K562 (cell line): ENCODE results near the gene A2ML1. TPM values are rescaled to one million over a fixed set of nuclear protein-coding genes. Genes with fewer than 3 reads are reported as not detected.

ENCODE experiments used
- CBFA2T2 ChIP-seq: fragments of 450-650 bp; conservative IDR thresholded peaks from 2 replicates; pipeline ENCODE4 v1.6.1; 2017; ENCODE audit warnings: mild to moderate bottlenecking
- CBFA2T3 ChIP-seq: fragments of 450-650 bp; IDR thresholded peaks from 2 replicates; pipeline ENCODE4 v1.6.1; 2017
- CCNT2 ChIP-seq: IDR thresholded peaks from 2 replicates; pipeline ENCODE4 v1.6.1; 2011; ENCODE audit warnings: borderline replicate concordance, low read depth, mild to moderate bottlenecking, moderate library complexity, mixed read lengths, low read length; ENCODE audit not compliant: insufficient read length; ENCODE audit errors: extremely low read depth
- COPS2 ChIP-seq: fragments of 450-650 bp; conservative IDR thresholded peaks from 2 replicates; pipeline ENCODE4 v1.6.1; 2016; ENCODE audit warnings: mild to moderate bottlenecking, moderate library complexity
- DPF2 ChIP-seq: fragments of 450-650 bp; IDR thresholded peaks from 2 replicates; pipeline ENCODE4 v1.6.1; 2016
- ETV1 ChIP-seq: fragments of 450-650 bp; conservative IDR thresholded peaks from 2 replicates; pipeline ENCODE4 v1.6.1; 2016; ENCODE audit warnings: missing genetic modification characterization, control low read depth, low read depth, missing compliant biosample characterization
- KDM1A ChIP-seq, 2 experiments: fragments of 450-650 bp; IDR thresholded peaks; 2 replicates each; pipeline ENCODE4 v1.6.1; 2016; ENCODE audit warnings: mild to moderate bottlenecking in 2 of 2
- RFX7 ChIP-seq: fragments of 250-450 bp; sonication (Bioruptor Pico); IDR thresholded peaks from 2 replicates; pipeline ENCODE4 v1.5.1; 2021; ENCODE audit warnings: mild to moderate bottlenecking
- polyA plus RNA-seq, 8 experiments: library from polyadenylated mRNA; depleted of rRNA in 4 of 8; stranded (reverse) in 5 of 8; unstranded in 3 of 8; fragments of >200 nt; fragmentation: Nextera tagmentation in 2 of 8; fragmentation: Illumina TruSeq in 1 of 8; extraction: Ambion mirVana in 2 of 8; extraction: Trizol in 1 of 8; gene quantifications; 2 replicates each; pipeline versions ENCODE4 v1.2.1 to v1.2.3, GENCODE V29; 2011 to 2014; ENCODE audit warnings: inconsistent platforms in 1 of 8, missing spikeins in 1 of 8
- total RNA-seq, 7 experiments: library from RNA; depleted of rRNA in 6 of 7; stranded (reverse); fragments of >200 nt in 6 of 7; fragmentation: Illumina TruSeq in 2 of 7; extraction: Trizol in 2 of 7; gene quantifications; 2 replicates each; pipeline versions ENCODE4 v1.2.1 to v1.2.3, GENCODE V29; 2011 to 2021; ENCODE audit warnings: low replicate concordance in 1 of 7
- TF ChIP-seq, protein P1 (sequence below): fragments of 450-650 bp; IDR thresholded peaks from 2 replicates; pipeline ENCODE4 v1.6.1; 2016
- TF ChIP-seq, protein P2 (sequence below): fragments of 450-650 bp; formaldehyde crosslinking; IDR thresholded peaks from 2 replicates; pipeline ENCODE4 v1.4.0; 2020; ENCODE audit warnings: mild to moderate bottlenecking, moderate library complexity
- TF ChIP-seq, protein P3 (sequence below): fragments of 250-450 bp; sonication (Bioruptor Pico); IDR thresholded peaks from 2 replicates; pipeline ENCODE4 v1.8.0; 2021; ENCODE audit warnings: borderline replicate concordance, mild to moderate bottlenecking, moderate library complexity; ENCODE audit not compliant: poor library complexity, severe bottlenecking
- TF ChIP-seq, protein P4 (sequence below): fragments of 250-450 bp; sonication (Bioruptor Pico); IDR thresholded peaks from 2 replicates; pipeline ENCODE4 v1.5.0; 2021; ENCODE audit warnings: mild to moderate bottlenecking, moderate library complexity

A2ML1 gene
- total and polyA plus RNA-seq, 9 of the 15 experiments (the other 6 are each of a cell fraction or from before 2014, with no cell fraction given): 0.04 to 0.47 (median 0.13) TPM

GRCh38 chr12:8840938-8841633 lies 18.7 kb downstream of the A2ML1 start (continued):
- TF ChIP-seq, protein P1, sequence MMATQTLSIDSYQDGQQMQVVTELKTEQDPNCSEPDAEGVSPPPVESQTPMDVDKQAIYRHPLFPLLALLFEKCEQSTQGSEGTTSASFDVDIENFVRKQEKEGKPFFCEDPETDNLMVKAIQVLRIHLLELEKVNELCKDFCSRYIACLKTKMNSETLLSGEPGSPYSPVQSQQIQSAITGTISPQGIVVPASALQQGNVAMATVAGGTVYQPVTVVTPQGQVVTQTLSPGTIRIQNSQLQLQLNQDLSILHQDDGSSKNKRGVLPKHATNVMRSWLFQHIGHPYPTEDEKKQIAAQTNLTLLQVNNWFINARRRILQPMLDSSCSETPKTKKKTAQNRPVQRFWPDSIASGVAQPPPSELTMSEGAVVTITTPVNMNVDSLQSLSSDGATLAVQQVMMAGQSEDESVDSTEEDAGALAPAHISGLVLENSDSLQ: peak; percentile 63
- TF ChIP-seq, protein P2, sequence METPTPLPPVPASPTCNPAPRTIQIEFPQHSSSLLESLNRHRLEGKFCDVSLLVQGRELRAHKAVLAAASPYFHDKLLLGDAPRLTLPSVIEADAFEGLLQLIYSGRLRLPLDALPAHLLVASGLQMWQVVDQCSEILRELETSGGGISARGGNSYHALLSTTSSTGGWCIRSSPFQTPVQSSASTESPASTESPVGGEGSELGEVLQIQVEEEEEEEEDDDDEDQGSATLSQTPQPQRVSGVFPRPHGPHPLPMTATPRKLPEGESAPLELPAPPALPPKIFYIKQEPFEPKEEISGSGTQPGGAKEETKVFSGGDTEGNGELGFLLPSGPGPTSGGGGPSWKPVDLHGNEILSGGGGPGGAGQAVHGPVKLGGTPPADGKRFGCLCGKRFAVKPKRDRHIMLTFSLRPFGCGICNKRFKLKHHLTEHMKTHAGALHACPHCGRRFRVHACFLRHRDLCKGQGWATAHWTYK (CRISPR knock-in tag): no peak
- peak; percentile 69 for TF ChIP-seq DPF2
- TF ChIP-seq KDM1A (IDR thresholded peaks at IDR 0.05): 0 out of 4 replicates have a peak, but pooled peaks of 1 of the 2 experiments have one; percentile 10
- TF ChIP-seq, protein P3, sequence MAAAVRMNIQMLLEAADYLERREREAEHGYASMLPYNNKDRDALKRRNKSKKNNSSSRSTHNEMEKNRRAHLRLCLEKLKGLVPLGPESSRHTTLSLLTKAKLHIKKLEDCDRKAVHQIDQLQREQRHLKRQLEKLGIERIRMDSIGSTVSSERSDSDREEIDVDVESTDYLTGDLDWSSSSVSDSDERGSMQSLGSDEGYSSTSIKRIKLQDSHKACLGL (CRISPR knock-in tag): no peak
- TF ChIP-seq, protein P4, sequence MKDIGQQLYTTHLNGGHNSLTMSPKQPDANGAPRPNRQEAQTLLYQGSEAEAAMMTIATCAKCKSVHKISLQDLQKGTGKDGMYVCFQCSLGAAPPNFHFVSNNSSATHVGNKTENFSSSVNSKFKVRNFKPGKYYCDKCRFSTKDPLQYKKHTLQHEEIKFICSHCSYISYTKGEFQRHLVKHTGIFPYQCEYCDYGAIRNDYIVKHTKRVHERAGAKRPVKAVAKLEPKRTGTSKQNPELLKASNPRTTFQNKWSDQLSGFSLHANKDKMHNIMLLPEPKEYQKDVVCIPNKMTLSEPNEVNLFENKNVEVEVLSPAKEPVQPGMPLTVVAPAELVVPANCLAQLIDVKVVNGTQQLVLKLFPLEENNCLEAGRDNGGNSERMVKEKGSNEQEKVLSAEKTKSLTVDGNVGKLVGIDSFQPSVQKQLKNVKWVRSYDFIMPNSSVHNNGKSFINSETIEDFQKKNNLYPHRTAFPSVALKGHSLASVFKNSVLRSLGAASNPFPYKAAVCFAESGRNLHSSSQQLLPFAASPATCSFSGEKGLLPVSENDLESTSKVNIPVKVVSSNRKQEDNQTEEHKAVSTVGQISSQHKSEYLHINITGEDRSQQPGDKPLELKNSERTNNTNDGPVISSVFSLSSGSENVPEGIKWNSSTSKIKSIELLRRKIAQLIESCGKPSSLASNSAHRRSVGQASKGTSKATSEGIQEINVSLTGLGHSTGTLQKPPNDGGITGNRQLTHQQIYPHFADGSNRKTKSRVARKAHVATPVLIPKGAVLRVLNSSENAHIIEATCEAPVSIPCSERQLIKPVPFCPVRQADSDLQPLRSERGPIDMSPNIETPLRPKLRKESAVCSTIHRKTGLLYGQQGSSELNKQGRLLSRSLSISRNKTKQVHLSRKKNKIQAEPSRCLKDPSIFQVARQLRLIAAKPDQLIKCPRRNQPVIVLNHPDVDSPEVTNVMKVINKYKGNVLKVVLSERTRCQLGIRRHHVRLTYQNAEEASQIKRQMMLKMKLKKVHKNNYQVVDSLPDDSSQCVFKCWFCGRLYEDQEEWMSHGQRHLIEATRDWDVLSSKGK: no peak
- TF ChIP-seq RFX7 (CRISPR knock-in tag): no peak
- peak; percentile 54 for TF ChIP-seq CBFA2T3
- peak; percentile 61; the same call in 1 of the 2 replicates for TF ChIP-seq ETV1
- no peak for TF ChIP-seq COPS2
- TF ChIP-seq CCNT2: no peak
- TF ChIP-seq CBFA2T2: 0 out of 2 replicates have a peak, but pooled peaks have one; percentile 8
- TF ChIP-seq, all 486 proteins: peak for 13
